Loucy (cell line): Measurements from ENCODE around the gene GCK.

ENCODE experiments used
- EZH2phosphoT487 ChIP-seq: fragments of 200-600 bp; IDR thresholded peaks from 2 replicates; pipeline ENCODE4 v1.6.1; 2018; ENCODE audit warnings: antibody characterized with exemption, mild to moderate bottlenecking, moderate library complexity, borderline replicate concordance
- TF ChIP-seq, protein P1 (sequence below): fragments of 200-600 bp; sonication (generic); conservative IDR thresholded peaks from 2 replicates; pipeline ENCODE4 v1.5.1; 2014; ENCODE audit warnings: mild to moderate bottlenecking, antibody characterized with exemption, low read length

DNA sequence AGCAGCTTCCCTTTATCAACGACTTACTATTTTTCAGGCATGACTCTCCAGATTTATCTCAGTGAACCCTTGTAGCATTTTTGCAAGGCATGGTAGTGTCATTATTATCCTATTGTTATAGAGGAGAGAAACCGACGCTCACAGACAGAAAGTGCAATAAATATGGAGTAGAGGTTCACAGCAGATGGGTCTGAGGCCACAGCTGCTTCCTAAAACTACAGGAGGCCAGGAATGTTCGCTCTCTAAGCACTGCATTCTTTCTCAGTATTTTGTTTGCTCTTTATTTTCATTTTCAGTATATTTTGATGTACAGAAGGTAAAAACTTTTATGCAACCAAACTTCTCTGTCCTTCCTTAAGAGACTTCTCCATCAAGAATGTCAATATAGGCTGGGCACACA lies 89.6 kb downstream of the GCK start:
- TF ChIP-seq, protein P1, sequence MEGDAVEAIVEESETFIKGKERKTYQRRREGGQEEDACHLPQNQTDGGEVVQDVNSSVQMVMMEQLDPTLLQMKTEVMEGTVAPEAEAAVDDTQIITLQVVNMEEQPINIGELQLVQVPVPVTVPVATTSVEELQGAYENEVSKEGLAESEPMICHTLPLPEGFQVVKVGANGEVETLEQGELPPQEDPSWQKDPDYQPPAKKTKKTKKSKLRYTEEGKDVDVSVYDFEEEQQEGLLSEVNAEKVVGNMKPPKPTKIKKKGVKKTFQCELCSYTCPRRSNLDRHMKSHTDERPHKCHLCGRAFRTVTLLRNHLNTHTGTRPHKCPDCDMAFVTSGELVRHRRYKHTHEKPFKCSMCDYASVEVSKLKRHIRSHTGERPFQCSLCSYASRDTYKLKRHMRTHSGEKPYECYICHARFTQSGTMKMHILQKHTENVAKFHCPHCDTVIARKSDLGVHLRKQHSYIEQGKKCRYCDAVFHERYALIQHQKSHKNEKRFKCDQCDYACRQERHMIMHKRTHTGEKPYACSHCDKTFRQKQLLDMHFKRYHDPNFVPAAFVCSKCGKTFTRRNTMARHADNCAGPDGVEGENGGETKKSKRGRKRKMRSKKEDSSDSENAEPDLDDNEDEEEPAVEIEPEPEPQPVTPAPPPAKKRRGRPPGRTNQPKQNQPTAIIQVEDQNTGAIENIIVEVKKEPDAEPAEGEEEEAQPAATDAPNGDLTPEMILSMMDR, result no peak
- no peak for TF ChIP-seq EZH2phosphoT487
